Muscle layer of duodenum (tissue), 2 donors: ENCODE data around the gene TFB2M.

Experiments
- H3K27ac ChIP-seq: one replicate; pipeline ENCODE4 v1.7.0; 2013; ENCODE audit warnings: mild to moderate bottlenecking, low read length
- H3K27me3 ChIP-seq: one replicate; pipeline ENCODE4 v1.7.0; 2013; ENCODE audit warnings: low read depth, mild to moderate bottlenecking, control low read depth, low read length
- H3K36me3 ChIP-seq, 2 donors: one replicate each; pipeline ENCODE4 v1.7.0; 2013; ENCODE audit warnings: low read length in 2 of 2, control low read depth in 1 of 2, mild to moderate bottlenecking in 1 of 2; ENCODE audit not compliant: insufficient read depth in 2 of 2, control insufficient read depth in 1 of 2
- H3K4me1 ChIP-seq, 2 donors: one replicate each; pipeline ENCODE4 v1.7.0; 2013; ENCODE audit warnings: low read length in 2 of 2, mild to moderate bottlenecking in 2 of 2, control low read depth in 1 of 2, moderate library complexity in 1 of 2; ENCODE audit not compliant: insufficient read depth in 2 of 2, control insufficient read depth in 1 of 2
- H3K4me3 ChIP-seq, 2 donors: one replicate each; pipeline ENCODE4 v1.7.0; 2013; ENCODE audit warnings: low read length in 2 of 2, low read depth in 1 of 2, mild to moderate bottlenecking in 1 of 2
- H3K9me3 ChIP-seq, 2 donors: one replicate each; pipeline ENCODE4 v1.7.0; 2013; ENCODE audit warnings: low read length in 2 of 2, control low read depth in 1 of 2, mild to moderate bottlenecking in 1 of 2; ENCODE audit not compliant: control insufficient read depth in 1 of 2
- donor health status: healthy.

The TFB2M gene

GRCh38 chr1:246527402-246528088 is 38.5 kb downstream of the TFB2M start:
- Histone ChIP-seq H3K4me1 (no peaks in the 10 kb centered on the region), H3K27me3 (no peaks in the 10 kb centered on the region), H3K4me3 (no peak overlapping the region), H3K9me3 (peaks cover 6 to 12% of the 10 kb centered on the region in 2 donors), H3K27ac (no peak overlapping the region), H3K36me3 (no peaks in the 10 kb centered on the region)

DNA sequence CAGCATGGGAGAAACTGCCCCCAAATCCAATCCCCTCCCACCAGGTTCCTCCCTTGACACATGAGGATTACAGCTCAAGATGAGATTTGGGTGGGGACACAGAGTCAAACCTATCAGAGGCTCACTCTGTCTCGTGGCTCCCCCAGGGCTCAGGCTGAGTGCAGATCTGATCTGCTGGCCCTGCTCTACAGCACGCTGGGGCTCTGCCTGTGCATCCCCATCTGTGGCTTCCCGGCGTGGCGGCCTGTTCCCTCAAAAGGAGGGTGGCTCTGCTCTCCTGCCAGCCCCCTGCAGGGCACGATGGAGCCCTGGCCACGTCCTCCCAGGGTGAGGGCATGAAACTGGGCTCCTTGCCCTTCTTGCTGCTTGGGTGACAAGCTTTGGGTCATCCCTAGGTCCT is 39.1 kb downstream of the TFB2M start:
- Histone ChIP-seq H3K36me3 (no peaks in the 10 kb centered on the region), H3K4me1 (no peaks in the 10 kb centered on the region), H3K4me3 (no peak overlapping the region), H3K27me3 (no peaks in the 10 kb centered on the region), H3K9me3 (peaks cover 6 to 12% of the 10 kb centered on the region in 2 donors), H3K27ac (no peak overlapping the region)

- peaks cover 6 to 11% of the 10 kb centered on the region in 2 donors for H3K9me3 ChIP-seq
- no peaks in the 10 kb centered on the region for H3K36me3 ChIP-seq
- H3K4me1 ChIP-seq: no peaks in the 10 kb centered on the region
These were observed 39.7 kb downstream of the TFB2M start for GRCh38 chr1:246526380-246526779.

GRCh38 chr1:246519514-246519913 is 46.5 kb downstream of the TFB2M start:
- Histone ChIP-seq H3K4me3 (no peak overlapping the region), H3K4me1 (no peaks in the 10 kb centered on the region), H3K27me3 (no peaks in the 10 kb centered on the region), H3K9me3 (peaks cover 16 to 25% of the 10 kb centered on the region in 2 donors), H3K27ac (no peak overlapping the region), H3K36me3 (no peaks in the 10 kb centered on the region)

More at GRCh38 chr1:246526380-246526779, 39.7 kb downstream of the TFB2M start:
- Histone ChIP-seq H3K4me3 (no peak overlapping the region), H3K27me3 (no peaks in the 10 kb centered on the region), H3K27ac (no peak overlapping the region)

DNA sequence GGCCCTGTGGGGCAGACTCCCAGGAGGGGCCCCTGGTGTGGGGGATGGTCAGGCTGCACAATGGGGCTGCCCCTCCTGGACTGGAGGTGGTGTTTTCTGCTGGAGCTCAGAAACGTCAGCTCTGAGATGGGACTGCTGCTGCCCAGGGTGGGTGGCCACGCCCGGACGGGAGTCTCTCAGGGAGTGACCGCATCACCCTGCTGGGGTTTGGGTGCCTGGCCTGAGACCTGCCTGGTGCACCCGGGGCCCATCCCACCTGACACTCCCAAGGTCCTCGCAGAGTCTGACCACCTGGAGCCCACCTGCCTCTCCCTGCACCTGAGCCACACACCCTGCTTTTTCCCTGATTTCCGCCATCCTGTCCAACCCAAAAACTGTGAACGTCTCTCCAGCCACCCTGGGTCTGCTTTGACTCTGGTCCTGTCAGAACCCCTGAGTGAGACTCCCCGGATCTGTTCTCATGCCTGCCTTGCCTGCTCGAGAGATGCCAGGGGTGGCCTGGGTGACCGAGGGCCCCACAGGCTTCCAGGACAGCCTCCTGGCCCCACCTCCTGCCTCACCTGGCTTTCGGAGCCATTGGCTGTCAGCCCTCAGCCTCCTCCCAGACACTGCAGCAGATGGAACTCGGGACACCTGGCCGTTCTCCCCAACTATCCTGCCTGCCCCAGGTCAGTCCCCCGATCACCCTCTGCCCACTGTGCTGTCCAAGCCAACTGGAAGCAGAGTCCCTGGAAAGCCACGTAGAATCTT is 47.4 kb downstream of the TFB2M start:
- H3K4me3 ChIP-seq: no peak overlapping the region
- no peaks in the 10 kb centered on the region for H3K36me3 ChIP-seq
- no peaks in the 10 kb centered on the region for H3K27me3 ChIP-seq
- no peak overlapping the region for H3K27ac ChIP-seq
- no peaks in the 10 kb centered on the region for H3K4me1 ChIP-seq
- H3K9me3 ChIP-seq: peaks cover 16 to 28% of the 10 kb centered on the region in 2 donors

DNA sequence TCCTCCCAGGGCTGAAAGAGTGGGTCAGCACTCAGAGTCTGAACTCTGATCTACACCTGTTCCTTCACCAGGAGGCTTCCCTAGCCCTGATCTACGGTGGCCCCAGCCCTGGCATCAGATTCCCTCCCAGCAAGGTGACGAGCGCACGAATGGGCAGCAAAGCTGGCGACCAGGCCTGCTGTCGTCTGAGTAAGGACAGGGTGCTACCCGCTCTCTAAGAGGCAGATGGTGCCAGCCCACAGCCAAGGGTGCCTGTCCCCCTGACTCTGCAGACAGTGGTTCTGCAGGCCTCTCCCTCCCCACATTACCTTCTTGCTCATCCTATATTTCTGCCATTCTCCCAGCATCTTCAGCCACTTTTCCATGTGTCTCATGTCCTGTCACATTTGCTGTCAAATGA is 48.7 kb downstream of the TFB2M start:
- Histone ChIP-seq H3K9me3 (peaks cover 16 to 31% of the 10 kb centered on the region in 2 donors), H3K27ac (no peak overlapping the region), H3K4me3 (no peak overlapping the region), H3K36me3 (no peaks in the 10 kb centered on the region), H3K4me1 (no peaks in the 10 kb centered on the region), H3K27me3 (no peaks in the 10 kb centered on the region)

- Histone ChIP-seq H3K27ac (no peak overlapping the region), H3K36me3 (no peaks in the 10 kb centered on the region), H3K9me3 (peaks cover 16 to 31% of the 10 kb centered on the region in 2 donors), H3K27me3 (no peaks in the 10 kb centered on the region), H3K4me3 (peak overlapping the region in 1 of 2 donors; percentile 26), H3K4me1 (no peaks in the 10 kb centered on the region)
These were observed 49.9 kb downstream of the TFB2M start for GRCh38 chr1:246516126-246516525.

- Histone ChIP-seq H3K27me3 (no peaks in the 10 kb centered on the region), H3K9me3 (peaks cover 16 to 31% of the 10 kb centered on the region in 2 donors), H3K36me3 (no peaks in the 10 kb centered on the region), H3K27ac (no peak overlapping the region), H3K4me3 (no peak overlapping the region), H3K4me1 (no peaks in the 10 kb centered on the region)
These were observed 50.6 kb downstream of the TFB2M start for GRCh38 chr1:246515390-246516005.

- Histone ChIP-seq H3K27me3 (no peaks in the 10 kb centered on the region), H3K4me1 (no peaks in the 10 kb centered on the region), H3K27ac (no peak overlapping the region), H3K9me3 (peaks cover 16 to 31% of the 10 kb centered on the region in 2 donors), H3K36me3 (no peaks in the 10 kb centered on the region), H3K4me3 (no peak overlapping the region)
These were observed 52.3 kb downstream of the TFB2M start for GRCh38 chr1:246513619-246514343.

DNA sequence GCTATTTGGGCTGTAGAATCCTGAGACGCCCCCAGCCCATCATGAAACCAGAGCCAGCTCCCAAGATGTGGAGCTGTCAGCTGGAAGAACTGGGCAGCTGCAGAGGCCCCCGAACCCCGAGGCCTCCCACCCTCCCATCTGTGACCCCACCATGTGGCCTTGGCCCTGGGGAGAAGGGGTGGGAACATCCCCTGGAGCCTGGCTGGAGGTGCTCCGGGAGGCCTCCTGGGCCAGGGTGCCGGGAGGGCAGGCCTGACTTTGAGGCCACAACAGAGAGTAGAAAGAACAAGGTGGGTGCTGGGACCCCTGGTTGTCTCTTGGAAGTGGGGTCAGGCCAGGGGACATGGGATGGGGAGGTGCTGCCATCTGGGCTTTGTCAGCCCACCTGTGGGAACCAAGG is 53.0 kb downstream of the TFB2M start:
- no peaks in the 10 kb centered on the region for H3K27me3 ChIP-seq
- peaks cover 16 to 31% of the 10 kb centered on the region in 2 donors for H3K9me3 ChIP-seq
- no peaks in the 10 kb centered on the region for H3K36me3 ChIP-seq
- no peak overlapping the region for H3K4me3 ChIP-seq
- H3K4me1 ChIP-seq: no peaks in the 10 kb centered on the region
- H3K27ac ChIP-seq: no peak overlapping the region

- Histone ChIP-seq H3K4me3 (no peak overlapping the region), H3K4me1 (no peaks in the 10 kb centered on the region), H3K9me3 (peaks cover 16 to 31% of the 10 kb centered on the region in 2 donors), H3K27me3 (no peaks in the 10 kb centered on the region), H3K36me3 (no peaks in the 10 kb centered on the region), H3K27ac (no peak overlapping the region)
These were observed 53.4 kb downstream of the TFB2M start for GRCh38 chr1:246512635-246513034.
